DLD1 (cell line): Measurements from ENCODE around the gene ADGRB3.

Experiments
- in situ Hi-C: cut with HindIII; loops from 2 replicates; pipeline ENCODE4 v1.10.0; 2017; ENCODE audit warnings: low sequenced_read_pairs

ADGRB3 gene

GRCh38 chr6:69294407-69294806 lies 659.3 kb downstream of the ADGRB3 start:
- in situ Hi-C loops: no loop called here

- in situ Hi-C loops: no loop called here
These were observed 659.8 kb downstream of the ADGRB3 start for GRCh38 chr6:69294862-69295261.

- in situ Hi-C loops: no loop called here
These were observed 668.3 kb downstream of the ADGRB3 start for GRCh38 chr6:69303382-69303781.

- in situ Hi-C loops: no loop called here
These were observed 670.4 kb downstream of the ADGRB3 start for GRCh38 chr6:69305456-69305855.

- in situ Hi-C loops: no loop called here
These were observed 673.5 kb downstream of the ADGRB3 start for GRCh38 chr6:69308584-69308983.

GRCh38 chr6:69311888-69312287 lies 676.8 kb downstream of the ADGRB3 start:
- in situ Hi-C loops: no loop called here

GRCh38 chr6:69314001-69314400 lies 678.9 kb downstream of the ADGRB3 start:
- in situ Hi-C loops: no loop called here

DNA sequence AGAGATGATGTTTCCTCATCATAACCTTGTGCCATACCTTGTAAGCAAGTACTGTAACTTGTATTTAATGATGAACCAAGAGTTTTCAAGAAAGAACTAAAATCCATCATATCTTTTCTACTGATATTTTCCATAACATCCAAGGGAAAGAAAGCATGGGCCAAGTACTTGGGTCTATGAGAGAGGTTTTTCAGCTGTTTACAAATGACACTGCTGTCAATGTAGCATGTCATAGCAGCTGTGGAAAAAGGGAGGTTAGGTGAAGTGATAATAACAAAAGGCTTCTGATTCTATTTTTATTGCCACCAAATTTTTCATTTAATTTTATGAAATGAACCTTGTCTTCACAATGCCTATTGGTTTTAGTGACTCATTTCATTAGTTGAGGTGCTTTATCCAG lies 679.4 kb downstream of the ADGRB3 start:
- in situ Hi-C loops: no loop called here

DNA sequence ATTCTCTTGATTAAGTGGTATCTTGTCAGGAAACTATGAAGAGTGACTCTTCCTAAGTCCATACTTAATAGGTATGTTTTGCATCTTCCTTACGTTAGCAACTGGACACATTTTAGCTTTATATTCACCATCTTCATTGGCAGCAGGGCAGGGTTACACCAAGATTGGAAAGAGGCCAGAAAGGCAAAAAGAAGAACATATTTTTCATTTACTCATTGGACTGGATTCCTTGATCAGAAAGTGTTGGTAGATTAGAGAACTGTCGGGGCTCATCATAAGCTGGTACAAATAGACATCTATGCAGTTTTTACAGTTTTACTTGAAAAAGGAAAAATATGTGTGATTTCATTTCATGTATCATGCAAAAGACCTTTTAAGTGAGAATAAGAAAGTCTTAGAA lies 696.8 kb downstream of the ADGRB3 start:
- in situ Hi-C loops: no loop called here

- in situ Hi-C loops: no loop called here
These were observed 702.2 kb downstream of the ADGRB3 start for GRCh38 chr6:69337311-69337710.

DNA sequence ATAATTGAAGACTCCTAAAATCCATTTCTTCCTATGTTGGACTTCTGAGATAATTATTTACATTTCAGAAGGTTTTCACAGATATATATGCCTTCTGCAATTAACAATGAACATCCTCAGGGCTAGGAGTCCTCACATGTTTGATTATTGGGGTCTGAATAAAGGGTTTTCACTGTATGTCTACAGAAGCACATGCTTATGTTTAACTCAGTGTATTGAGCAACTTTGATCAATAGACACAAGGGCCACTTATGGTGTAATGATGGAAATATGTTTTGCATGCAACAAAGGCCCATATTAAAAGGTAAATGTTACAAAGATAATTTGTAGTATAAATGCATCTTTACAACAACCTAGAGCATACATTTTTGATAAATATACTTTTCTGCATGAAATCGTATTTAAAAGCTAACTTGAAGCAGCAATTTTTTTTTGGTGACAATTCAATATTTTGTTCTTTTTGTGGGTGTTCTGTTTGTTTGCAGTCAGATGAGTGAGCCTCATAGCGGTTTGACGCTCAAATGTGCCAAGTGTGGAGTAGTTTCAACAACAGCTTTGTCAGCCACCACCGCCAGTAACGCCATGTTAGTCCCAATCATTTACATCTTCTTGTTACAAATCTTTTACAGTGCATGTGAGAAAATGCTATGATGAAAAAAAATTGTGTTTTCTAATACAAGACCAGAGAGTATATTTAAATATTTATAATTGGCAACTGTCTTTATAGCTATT lies 703.5 kb downstream of the ADGRB3 start:
- in situ Hi-C loops: no loop called here

DNA sequence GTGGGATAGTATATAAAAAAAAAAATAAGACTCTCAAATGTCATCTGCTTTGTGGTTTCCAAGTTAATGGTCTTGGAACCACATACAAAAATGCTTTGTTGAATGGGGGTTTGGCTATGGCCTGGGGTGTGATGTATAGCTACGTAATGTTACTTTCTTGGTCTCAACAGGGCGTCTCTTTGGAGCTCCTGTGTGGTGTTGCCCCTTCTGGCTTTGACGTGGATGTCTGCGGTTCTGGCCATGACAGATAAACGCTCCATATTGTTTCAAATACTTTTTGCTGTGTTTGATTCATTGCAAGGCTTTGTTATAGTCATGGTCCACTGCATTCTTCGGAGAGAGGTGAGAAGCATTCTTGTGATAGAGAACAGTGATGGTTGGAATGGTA lies 704.1 kb downstream of the ADGRB3 start:
- in situ Hi-C loops: no loop called here

GRCh38 chr6:69340196-69340595 lies 705.1 kb downstream of the ADGRB3 start:
- in situ Hi-C loops: no loop called here

GRCh38 chr6:69343851-69344250 lies 708.8 kb downstream of the ADGRB3 start:
- in situ Hi-C loops: no loop called here

GRCh38 chr6:69349771-69350170 lies 714.7 kb downstream of the ADGRB3 start:
- in situ Hi-C loops: no loop called here

- in situ Hi-C loops: no loop called here
These were observed 727.1 kb downstream of the ADGRB3 start for GRCh38 chr6:69362209-69362608.

GRCh38 chr6:69366831-69367230 lies 731.7 kb downstream of the ADGRB3 start:
- in situ Hi-C loops: no loop called here

- in situ Hi-C loops: no loop called here
These were observed 733.5 kb downstream of the ADGRB3 start for GRCh38 chr6:69368613-69369012.

GRCh38 chr6:69370763-69371162 lies 735.7 kb downstream of the ADGRB3 start:
- in situ Hi-C loops: no loop called here

GRCh38 chr6:69378326-69378725 lies 743.2 kb downstream of the ADGRB3 start:
- in situ Hi-C loops: no loop called here

- in situ Hi-C loops: no loop called here
These were observed 744.4 kb downstream of the ADGRB3 start for GRCh38 chr6:69379518-69379917.

GRCh38 chr6:69383627-69384026 lies 748.5 kb downstream of the ADGRB3 start:
- in situ Hi-C loops: no loop called here

- in situ Hi-C loops: no loop called here
These were observed 751.3 kb downstream of the ADGRB3 start for GRCh38 chr6:69386426-69386825.
